IPS-11a (cell line): Measurements from ENCODE around the gene NRG3.
"Not testable (repeated sequence)": the region's sequence is repeated elsewhere in the genome, so short reads cannot be mapped to it uniquely, and the experiment has no call there.

ENCODE experiments used
- H3K4me3 ChIP-seq: one replicate; pipeline ENCODE4 v1.5.1; 2013; ENCODE audit warnings: low read depth, low read length, control low read depth

Gene NRG3

GRCh38 chr10:82943142-82943541 is 1068.1 kb downstream of the NRG3 start:
- H3K4me3 ChIP-seq, result no peak overlapping the region

- no peak overlapping the region for H3K4me3 ChIP-seq
Measured at GRCh38 chr10:82949816-82950575, 1075.0 kb downstream of the NRG3 start.

GRCh38 chr10:82953331-82953730 is 1078.3 kb downstream of the NRG3 start:
- H3K4me3 ChIP-seq, result no peak overlapping the region

GRCh38 chr10:82953909-82954308 is 1078.9 kb downstream of the NRG3 start:
- no peak overlapping the region for H3K4me3 ChIP-seq

- not testable (repeated sequence) for H3K4me3 ChIP-seq
Measured at GRCh38 chr10:82960421-82961060, 1085.5 kb downstream of the NRG3 start.

GRCh38 chr10:82961864-82962263 is 1086.9 kb downstream of the NRG3 start:
- no peak overlapping the region for H3K4me3 ChIP-seq

DNA sequence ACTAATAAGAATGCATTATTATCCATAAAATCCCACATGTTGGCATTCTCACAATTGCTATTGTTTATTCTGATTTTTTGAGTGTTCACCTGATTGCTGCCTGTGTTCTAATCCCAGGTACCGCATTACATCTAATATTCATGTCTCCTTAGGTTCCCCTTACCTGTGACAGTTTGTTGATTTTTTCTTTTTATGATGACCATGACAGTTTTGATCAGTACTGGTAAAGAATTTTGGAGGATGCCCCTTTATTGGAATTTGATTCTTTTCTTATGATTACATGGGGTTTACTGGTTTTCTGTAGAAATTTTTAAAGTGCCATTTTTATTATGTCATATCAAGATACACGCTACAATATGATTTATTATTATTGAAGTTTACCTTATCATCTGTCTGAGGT is 1091.1 kb downstream of the NRG3 start:
- no peak overlapping the region for H3K4me3 ChIP-seq

DNA sequence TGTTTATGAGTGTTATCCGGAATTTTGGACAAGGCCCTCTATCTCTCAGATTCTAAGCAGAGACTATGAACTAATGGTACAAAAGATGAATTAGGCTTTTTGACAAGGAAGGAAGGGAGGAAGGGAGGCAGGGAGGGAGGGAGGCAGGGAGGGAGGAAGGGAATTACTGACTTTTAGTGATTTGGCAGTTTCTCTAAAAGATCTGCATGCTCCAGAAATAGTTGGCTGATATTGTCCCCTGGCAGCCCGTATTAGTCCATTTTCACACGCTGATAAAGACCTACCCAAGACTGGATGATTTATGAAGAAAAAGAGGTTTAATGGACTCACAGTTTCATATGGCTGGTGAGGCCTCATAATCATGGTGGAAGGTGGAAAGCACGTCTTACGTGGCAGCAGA is 1093.5 kb downstream of the NRG3 start:
- H3K4me3 ChIP-seq, result no peak overlapping the region

DNA sequence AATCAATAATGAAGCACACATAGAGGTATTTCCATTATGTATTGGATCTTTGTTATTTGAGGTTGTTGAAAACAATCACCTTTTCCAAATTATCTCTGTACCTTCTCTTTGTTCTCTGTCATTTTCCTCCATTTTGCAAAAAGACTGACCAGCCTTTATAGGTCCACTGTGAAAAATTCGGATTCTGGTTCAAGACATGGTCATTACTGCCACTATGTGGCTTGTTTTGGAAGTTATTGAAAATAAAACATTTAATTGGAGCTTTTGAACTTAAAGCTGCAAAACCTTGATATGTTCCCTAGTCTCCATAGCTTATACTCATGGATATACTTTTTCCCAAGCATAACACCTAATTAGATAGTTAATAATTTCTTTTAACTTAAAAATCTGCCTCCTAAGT is 1094.4 kb downstream of the NRG3 start:
- H3K4me3 ChIP-seq, result no peak overlapping the region

GRCh38 chr10:82980321-82980720 is 1105.3 kb downstream of the NRG3 start:
- H3K4me3 ChIP-seq, result no peak overlapping the region

DNA sequence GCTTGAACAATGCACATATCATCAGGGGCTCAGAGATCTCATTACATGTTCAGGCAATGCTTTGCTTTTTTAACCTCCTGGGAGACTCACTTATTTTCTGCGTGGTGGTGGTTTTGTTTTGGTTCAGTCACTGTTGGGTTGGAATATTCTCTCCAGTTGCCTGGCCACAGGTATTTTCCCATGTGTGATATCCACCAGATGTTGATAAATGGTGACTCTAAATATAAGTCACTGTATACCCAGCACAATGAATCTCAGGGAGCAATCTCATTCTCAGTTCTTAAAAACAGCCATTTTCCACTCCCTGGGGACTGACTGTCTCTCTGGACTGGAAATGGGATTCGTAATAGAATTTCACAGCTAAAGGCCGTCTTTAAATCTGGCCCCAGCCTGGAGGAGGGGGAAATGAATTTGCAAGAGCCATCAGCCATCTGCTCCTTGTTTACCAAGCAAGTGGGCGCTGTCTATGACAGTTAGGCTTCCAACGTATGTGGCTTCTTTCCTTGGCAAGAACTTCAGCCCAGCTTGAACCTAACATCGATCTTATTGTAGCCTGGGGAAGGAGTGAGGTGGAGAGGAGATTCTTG is 1106.2 kb downstream of the NRG3 start:
- H3K4me3 ChIP-seq, result no peak overlapping the region

DNA sequence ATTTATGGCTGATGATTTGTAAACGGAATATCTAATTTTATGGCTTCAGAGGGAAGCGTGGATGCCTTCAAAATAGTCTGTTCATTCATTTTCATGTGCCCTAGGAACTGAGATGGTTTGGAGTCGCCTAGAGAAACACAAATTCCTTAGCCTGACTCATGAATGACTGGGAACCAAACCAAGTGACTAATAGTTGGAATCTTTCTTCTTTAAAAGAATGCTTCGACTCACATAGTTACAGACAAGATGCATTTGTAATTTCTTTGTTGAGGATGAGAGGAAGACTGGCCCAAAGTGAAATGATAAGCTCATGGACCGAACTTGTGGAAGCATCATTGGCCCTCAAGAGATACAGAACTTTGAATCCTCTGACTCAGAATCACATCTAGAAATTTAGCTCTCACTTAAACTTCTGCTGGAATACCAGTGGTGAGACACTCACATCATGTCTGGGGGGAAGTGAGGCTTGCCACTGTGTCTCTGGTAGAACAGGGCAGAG is 1107.2 kb downstream of the NRG3 start:
- no peak overlapping the region for H3K4me3 ChIP-seq

- H3K4me3 ChIP-seq, result no peak overlapping the region
Measured at GRCh38 chr10:82986216-82986615, 1111.2 kb downstream of the NRG3 start.

- not testable (repeated sequence) for H3K4me3 ChIP-seq
Measured at GRCh38 chr10:83006479-83006878, 1131.5 kb downstream of the NRG3 start.

- H3K4me3 ChIP-seq, result no peak overlapping the region
Measured at GRCh38 chr10:83007510-83007909, 1132.5 kb downstream of the NRG3 start.

- H3K4me3 ChIP-seq, result no peak overlapping the region
Measured at GRCh38 chr10:83012866-83013265, 1137.9 kb downstream of the NRG3 start.

DNA sequence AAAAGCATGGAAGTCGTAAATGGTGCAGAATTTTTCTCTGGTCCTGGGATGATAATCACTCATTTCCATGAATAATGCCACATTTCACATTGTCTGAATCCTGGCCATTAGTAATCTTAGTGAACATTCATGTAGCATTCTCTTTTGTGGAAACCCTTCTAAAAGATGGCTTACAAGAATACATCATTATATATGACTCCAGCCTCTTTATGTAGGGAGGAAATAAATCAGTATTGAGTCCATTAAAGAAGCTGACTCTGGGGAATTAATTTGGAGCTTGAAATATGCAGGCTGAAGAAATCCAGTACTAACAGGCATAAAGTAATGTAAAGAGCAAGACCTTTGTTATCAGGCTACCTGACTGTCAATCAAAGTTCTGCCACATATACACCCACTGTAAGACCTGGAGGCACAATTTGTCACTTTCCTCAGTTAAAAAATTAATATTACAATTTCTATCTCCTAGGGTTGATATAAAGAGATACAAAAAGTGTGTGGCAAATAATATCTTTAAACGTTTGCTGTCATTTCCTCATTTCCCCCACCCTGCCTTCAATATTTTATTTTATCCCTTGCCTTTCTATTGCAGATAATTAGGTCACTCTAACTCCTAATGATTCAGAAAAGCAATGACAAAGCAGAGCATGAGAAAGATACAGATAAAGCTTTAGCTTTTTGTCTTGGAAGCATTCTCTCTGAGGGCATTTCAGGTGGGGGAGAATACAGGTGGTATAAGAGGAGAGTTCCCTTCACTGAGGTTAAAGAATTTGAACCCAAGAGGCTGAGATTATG is 1142.3 kb downstream of the NRG3 start:
- no peak overlapping the region for H3K4me3 ChIP-seq

GRCh38 chr10:83023662-83024061 is 1148.7 kb downstream of the NRG3 start:
- H3K4me3 ChIP-seq, result no peak overlapping the region
